HEK293 (cell line): ENCODE results near the gene MYLK.

Source experiments
- CTCF ChIA-PET: fragments of 350-600 bp; formaldehyde crosslinking; extraction: SDS; loops from one replicate; lab custom pipeline; 2021; ENCODE audit warnings: antibody characterized with exemption; lab: Yijun Ruan, JAX
- POLR2A ChIA-PET: fragments of 300-600 bp; formaldehyde crosslinking; extraction: SDS; loops from one replicate; lab custom pipeline; 2020; ENCODE audit warnings: antibody characterized with exemption, inconsistent platforms; lab: Yijun Ruan, JAX
- H3K27ac ChIP-seq: fragments of 200-500 bp; sonication (Bioruptor generic); 2 replicates; pipeline ENCODE4 v1.5.1; 2014; ENCODE audit warnings: low read depth, low read length, control low read depth, inconsistent platforms; ENCODE audit errors: extremely low read depth
- H3K36me3 ChIP-seq, 2 experiments: fragments of 200-500 bp in 1 of 2; sonication (Bioruptor generic) in 1 of 2; 1 replicate in 1 of 2; 2 replicates in 1 of 2; pipeline ENCODE4 v1.5.1; 2014 to 2017; ENCODE audit warnings: inconsistent platforms in 2 of 2, low read length in 2 of 2; ENCODE audit not compliant: control insufficient read depth in 2 of 2, insufficient read depth in 1 of 2
- H3K4me1 ChIP-seq: fragments of 200-500 bp; sonication (Bioruptor generic); 2 replicates; pipeline ENCODE4 v1.5.1; 2014; ENCODE audit warnings: mild to moderate bottlenecking, low read length, inconsistent platforms; ENCODE audit not compliant: control insufficient read depth, insufficient read depth
- H3K4me3 ChIP-seq: 2 replicates; pipeline ENCODE4 v1.5.1; 2011; ENCODE audit warnings: low read depth, mild to moderate bottlenecking, control low read depth, low read length, moderate library complexity
- H3K9me3 ChIP-seq: fragments of 200-500 bp; sonication (Bioruptor generic); 2 replicates; pipeline ENCODE4 v1.5.1; 2014; ENCODE audit warnings: low read depth, low read length, inconsistent platforms; ENCODE audit not compliant: control insufficient read depth, insufficient read depth
- BCL11B ChIP-seq: fragments of 450-650 bp; formaldehyde crosslinking; IDR thresholded peaks from 2 replicates; pipeline ENCODE4 v1.5.1; 2016; ENCODE audit warnings: low read depth, missing biosample characterization, missing genetic modification characterization
- GLIS2 ChIP-seq: fragments of 450-650 bp; formaldehyde crosslinking; IDR thresholded peaks from 2 replicates; pipeline ENCODE4 v1.5.1; 2016; ENCODE audit warnings: missing biosample characterization, missing genetic modification characterization
- HOXC10 ChIP-seq: sonication (generic); formaldehyde crosslinking; IDR thresholded peaks from 2 replicates; pipeline ENCODE4 v1.8.1; 2023; ENCODE audit warnings: mild to moderate bottlenecking, missing genetic modification reagents
- KLF1 ChIP-seq: fragments of 450-650 bp; formaldehyde crosslinking; IDR thresholded peaks from 2 replicates; pipeline ENCODE4 v1.5.1; 2016; ENCODE audit warnings: missing biosample characterization, missing genetic modification characterization
- PBX3 ChIP-seq: sonication (generic); formaldehyde crosslinking; IDR thresholded peaks from 2 replicates; pipeline ENCODE4 v1.8.1; 2022; ENCODE audit warnings: mild to moderate bottlenecking, moderate library complexity, missing genetic modification reagents
- PRDM10 ChIP-seq: fragments of 450-650 bp; formaldehyde crosslinking; IDR thresholded peaks from 2 replicates; pipeline ENCODE4 v1.5.1; 2016; ENCODE audit warnings: missing biosample characterization, missing genetic modification characterization
- SCRT2 ChIP-seq: fragments of 450-650 bp; formaldehyde crosslinking; IDR thresholded peaks from 2 replicates; pipeline ENCODE4 v1.5.1; 2016; ENCODE audit warnings: missing biosample characterization, missing genetic modification characterization
- SETDB1 ChIP-seq: IDR thresholded peaks from one replicate; pipeline ENCODE4 v1.6.1; 2017; ENCODE audit warnings: mild to moderate bottlenecking, low read length, moderate library complexity, mixed read lengths; ENCODE audit not compliant: insufficient read length
- TCF7L2 ChIP-seq: IDR thresholded peaks from 2 replicates; pipeline ENCODE4 v1.6.1; 2011; ENCODE audit warnings: low read depth, mild to moderate bottlenecking, inconsistent platforms, low read length, moderate library complexity, borderline replicate concordance
- ZBTB1 ChIP-seq: fragments of 450-650 bp; formaldehyde crosslinking; IDR thresholded peaks from 2 replicates; pipeline ENCODE4 v1.5.1; 2016; ENCODE audit warnings: missing biosample characterization, missing genetic modification characterization
- ZBTB17 ChIP-seq: fragments of 450-650 bp; formaldehyde crosslinking; IDR thresholded peaks from 2 replicates; pipeline ENCODE4 v1.5.1; 2016; ENCODE audit warnings: missing biosample characterization, missing genetic modification characterization
- ZBTB6 ChIP-seq: fragments of 450-650 bp; formaldehyde crosslinking; IDR thresholded peaks from 2 replicates; pipeline ENCODE4 v1.5.1; 2017; ENCODE audit warnings: missing biosample characterization, missing genetic modification characterization
- ZEB2 ChIP-seq: fragments of 450-650 bp; formaldehyde crosslinking; IDR thresholded peaks from 2 replicates; pipeline ENCODE4 v1.5.1; 2016; ENCODE audit warnings: missing biosample characterization, missing genetic modification characterization
- ZNF112 ChIP-seq: fragments of 450-650 bp; formaldehyde crosslinking; IDR thresholded peaks from 2 replicates; pipeline ENCODE4 v1.5.0; 2017; ENCODE audit warnings: missing biosample characterization, missing genetic modification characterization
- ZNF114 ChIP-seq: fragments of 450-650 bp; formaldehyde crosslinking; IDR thresholded peaks from 2 replicates; pipeline ENCODE4 v1.5.0; 2017; ENCODE audit warnings: missing biosample characterization, missing genetic modification characterization
- ZNF23 ChIP-seq: fragments of 450-650 bp; formaldehyde crosslinking; IDR thresholded peaks from 2 replicates; pipeline ENCODE4 v1.5.1; 2016; ENCODE audit warnings: missing biosample characterization, missing genetic modification characterization, borderline replicate concordance
- ZNF302 ChIP-seq: fragments of 450-650 bp; formaldehyde crosslinking; IDR thresholded peaks from 2 replicates; pipeline ENCODE4 v1.5.1; 2016; ENCODE audit warnings: missing biosample characterization, missing genetic modification characterization, low read depth
- ZNF37A ChIP-seq: fragments of 450-650 bp; IDR thresholded peaks from 2 replicates; pipeline ENCODE4 v1.5.1; 2018; ENCODE audit warnings: missing biosample characterization, missing genetic modification characterization
- ZNF544 ChIP-seq: fragments of 450-650 bp; formaldehyde crosslinking; IDR thresholded peaks from 2 replicates; pipeline ENCODE4 v1.5.0; 2017; ENCODE audit warnings: missing biosample characterization, missing genetic modification characterization
- ZNF560 ChIP-seq: fragments of 450-650 bp; formaldehyde crosslinking; IDR thresholded peaks from 2 replicates; pipeline ENCODE4 v1.5.1; 2017; ENCODE audit warnings: missing biosample characterization, missing genetic modification characterization, borderline replicate concordance
- ZNF585B ChIP-seq: fragments of 450-650 bp; formaldehyde crosslinking; IDR thresholded peaks from 2 replicates; pipeline ENCODE4 v1.5.1; 2016; ENCODE audit warnings: missing biosample characterization, missing genetic modification characterization
- ZNF621 ChIP-seq: fragments of 450-650 bp; formaldehyde crosslinking; IDR thresholded peaks from 2 replicates; pipeline ENCODE4 v1.5.1; 2017; ENCODE audit warnings: missing biosample characterization, missing genetic modification characterization
- ZNF629 ChIP-seq: fragments of 450-650 bp; formaldehyde crosslinking; IDR thresholded peaks from 2 replicates; pipeline ENCODE4 v1.5.1; 2017; ENCODE audit warnings: missing biosample characterization, missing genetic modification characterization
- ZNF677 ChIP-seq: fragments of 450-650 bp; IDR thresholded peaks from 2 replicates; pipeline ENCODE4 v1.5.0; 2018; ENCODE audit warnings: missing biosample characterization, mild to moderate bottlenecking, missing genetic modification characterization, moderate library complexity
- ZNF704 ChIP-seq: fragments of 450-650 bp; formaldehyde crosslinking; IDR thresholded peaks from 2 replicates; pipeline ENCODE4 v1.5.1; 2016; ENCODE audit warnings: missing biosample characterization, missing genetic modification characterization

The MYLK gene

GRCh38 chr3:123793425-123793824 is 90.7 kb downstream of the MYLK start:
- TF ChIP-seq ZNF114 (tag by site-specific recombination) (no peak), ZNF585B (tag by site-specific recombination) (no peak), SETDB1 (no peak), ZNF629 (tag by site-specific recombination) (no peak), ZNF560 (tag by site-specific recombination) (no peak), ZNF23 (tag by site-specific recombination) (no peak), BCL11B (tag by site-specific recombination) (no peak), PRDM10 (tag by site-specific recombination) (no peak), HOXC10 (CRISPR knock-in tag) (no peak), ZEB2 (tag by site-specific recombination) (no peak)
- no peaks in the 10 kb centered on the region for H3K9me3 ChIP-seq
- H3K36me3 ChIP-seq, result peaks cover 0 to 4% of the 10 kb centered on the region in 2 experiments; a peak in 1 of 3 replicates
- no peak overlapping the region for H3K27ac ChIP-seq
- POLR2A ChIA-PET, result no interaction called here
- no peak overlapping the region for H3K4me3 ChIP-seq
- no peaks in the 10 kb centered on the region; the same call in 1 of the 2 replicates for H3K4me1 ChIP-seq
- CTCF ChIA-PET, result interaction anchor here (0.6 kb wide), 1 partner anchor 993 kb away, joined by 3 read pairs; no protein-coding TSS in a partner anchor

GRCh38 chr3:123792473-123793201 is 91.5 kb downstream of the MYLK start:
- H3K4me1 ChIP-seq, result no peaks in the 10 kb centered on the region; the same call in 1 of the 2 replicates
- no peak overlapping the region for H3K4me3 ChIP-seq
- H3K9me3 ChIP-seq, result no peaks in the 10 kb centered on the region
- no peak overlapping the region for H3K27ac ChIP-seq
- CTCF ChIA-PET, result no interaction called here
- POLR2A ChIA-PET, result no interaction called here
- H3K36me3 ChIP-seq, result peaks cover 0 to 4% of the 10 kb centered on the region in 2 experiments; a peak in 1 of 3 replicates
- peak; percentile 58; the same call in 1 of the 2 replicates for TF ChIP-seq SCRT2 (tag by site-specific recombination)
- no peak for TF ChIP-seq ZNF629 (tag by site-specific recombination)

- Histone ChIP-seq H3K27ac (no peak overlapping the region), H3K4me1 (no peaks in the 10 kb centered on the region; the same call in 1 of the 2 replicates), H3K36me3 (peaks cover 0 to 4% of the 10 kb centered on the region in 2 experiments; a peak in 1 of 3 replicates), H3K4me3 (no peak overlapping the region), H3K9me3 (no peaks in the 10 kb centered on the region)
- ChIA-PET CTCF (interaction anchor here (2.0 kb wide), 1 partner anchor 68 kb away, joined by 7 read pairs; no protein-coding TSS in a partner anchor), POLR2A (no interaction called here)
- TF ChIP-seq PBX3 (no peak), ZNF302 (tag by site-specific recombination) (no peak), ZNF560 (tag by site-specific recombination) (no peak), ZNF704 (tag by site-specific recombination) (no peak), ZNF112 (no peak), ZNF37A (no peak), ZBTB6 (tag by site-specific recombination) (no peak), ZBTB1 (tag by site-specific recombination) (no peak), GLIS2 (no peak), ZNF544 (tag by site-specific recombination) (no peak), KLF1 (tag by site-specific recombination) (no peak), ZBTB17 (tag by site-specific recombination) (no peak), TCF7L2 (no peak), ZNF677 (tag by site-specific recombination) (no peak), ZNF621 (no peak)
Measured at GRCh38 chr3:123791898-123792297, 92.2 kb downstream of the MYLK start.
